DOHH2 (cell line): Measurements from ENCODE around the gene DDX28.

Source experiments
- CTCF ChIP-seq: fragments of 200-600 bp; sonication (generic); IDR thresholded peaks from one replicate; pipeline ENCODE4 v1.5.1; 2014; ENCODE audit warnings: antibody characterized with exemption, mild to moderate bottlenecking, low read depth, low read length; ENCODE audit not compliant: poor library complexity, severe bottlenecking
- EZH2phosphoT487 ChIP-seq: fragments of 200-600 bp; sonication (generic); IDR thresholded peaks from 2 replicates; pipeline ENCODE4 v1.6.1; 2017; ENCODE audit warnings: borderline replicate concordance, mild to moderate bottlenecking, antibody characterized with exemption, low read length, moderate library complexity, mixed read lengths

GRCh38 chr16:67988675-67989074 lies 34.4 kb downstream of the DDX28 start:
- TF ChIP-seq EZH2phosphoT487 = no peak
- TF ChIP-seq CTCF = no peak
